ENCODE results near the gene SASH1.

GRCh38 chr6:148427333-148427732 lies 84.7 kb downstream of the SASH1 start:
- TF ChIP-seq SUZ12 (IDR thresholded peaks at IDR 0.05; ENCODE audit: extremely low read depth, insufficient read depth, insufficient read length) (no peak), YY1 (IDR thresholded peaks at IDR 0.05; ENCODE audit: insufficient read depth, insufficient read length) (no peak), ZNF274 (IDR thresholded peaks at IDR 0.05; ENCODE audit: low read depth, low read length) (no peak)
